Measurements from ENCODE around the gene GNAS. TPM values are rescaled to one million over a fixed set of nuclear protein-coding genes. Genes with fewer than 3 reads are reported as not detected.

Gene GNAS
- total and polyA plus RNA-seq, 4 donors = 830 to 3,708 (median 2,206) TPM

DNA sequence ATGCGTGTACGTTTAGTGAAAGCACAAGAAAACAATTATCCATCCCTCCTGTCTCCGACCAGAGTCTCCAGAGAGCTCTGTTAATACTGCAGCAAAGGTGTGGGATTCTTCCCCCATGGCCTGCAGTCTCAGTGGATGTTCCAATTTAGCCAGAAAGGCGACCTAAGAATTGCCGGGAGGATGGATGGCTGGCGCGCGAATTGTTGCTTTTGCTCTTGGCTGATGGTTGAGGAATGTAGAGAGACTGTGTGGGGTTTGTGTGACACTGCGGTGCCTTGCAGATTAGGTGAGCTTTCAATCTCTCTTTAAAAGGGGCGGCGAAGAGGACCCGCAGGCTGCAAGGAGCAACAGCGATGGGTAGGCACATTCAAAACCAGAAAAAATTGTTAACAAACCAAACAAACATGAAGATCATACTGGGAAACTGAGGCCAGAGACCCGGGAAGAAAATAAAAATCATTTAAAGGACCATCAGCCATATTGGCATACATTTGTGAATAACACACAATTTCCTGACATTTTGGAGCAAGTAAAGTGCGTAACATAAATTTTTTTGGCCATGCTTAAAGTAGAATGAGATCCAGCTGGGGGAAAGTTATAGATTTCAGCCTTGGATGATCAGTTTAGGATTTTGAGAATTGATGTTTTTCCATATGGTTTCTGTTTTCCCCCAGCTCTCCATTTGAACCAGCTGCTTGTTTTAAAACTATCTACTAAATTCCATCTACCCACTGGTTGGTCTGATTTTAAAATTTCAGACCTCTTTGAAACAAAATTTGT is 46.3 kb downstream of the GNAS start:
- H3K36me3 ChIP-seq (ENCODE audit: control insufficient read depth, insufficient read depth, low read length) = peaks cover 17% of the 10 kb centered on the region
- peaks cover 8% of the 10 kb centered on the region for H3K4me1 ChIP-seq (ENCODE audit: control insufficient read depth, insufficient read depth, low read length)
- no peak overlapping the region for H3K4me3 ChIP-seq (ENCODE audit: low read depth, low read length)
- no peaks in the 10 kb centered on the region for H3K27me3 ChIP-seq (ENCODE audit: control insufficient read depth, insufficient read depth, low read length)
- no peak overlapping the region for H3K27ac ChIP-seq (ENCODE audit: low read depth, low read length)
- WGBS (ENCODE audit: insufficient coverage) = 45% methylated on average over 13 of the region's 15 CpGs
- no peak for DNase-seq (ENCODE audit: low read depth in 4 of 6, low spot score in 6 of 6)
- no peaks in the 10 kb centered on the region for H3K9me3 ChIP-seq (ENCODE audit: control insufficient read depth, insufficient read depth, low read length)

DNA sequence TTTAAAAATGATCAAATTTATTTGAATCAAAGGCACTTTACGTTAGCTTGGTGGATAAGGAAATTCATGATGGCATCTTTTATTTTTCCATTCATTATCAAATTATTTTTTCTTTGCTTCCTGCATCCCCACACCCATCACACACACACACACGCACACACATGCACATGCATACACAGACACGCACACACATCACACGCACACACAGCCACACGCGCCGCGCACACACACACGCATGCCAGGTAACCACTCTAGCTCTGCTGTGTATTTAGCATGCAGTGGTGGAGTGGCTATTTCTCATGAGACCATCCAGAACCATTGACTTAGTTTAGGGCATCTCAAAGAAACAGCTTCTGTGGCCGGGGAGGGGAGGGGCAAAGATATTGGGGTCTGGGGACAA is 47.0 kb downstream of the GNAS start:
- WGBS (ENCODE audit: insufficient coverage) = 96% methylated on average over 4 of the region's 10 CpGs
- no peak overlapping the region for H3K27ac ChIP-seq (ENCODE audit: low read depth, low read length)
- H3K4me1 ChIP-seq (ENCODE audit: control insufficient read depth, insufficient read depth, low read length) = peaks cover 8% of the 10 kb centered on the region

DNA sequence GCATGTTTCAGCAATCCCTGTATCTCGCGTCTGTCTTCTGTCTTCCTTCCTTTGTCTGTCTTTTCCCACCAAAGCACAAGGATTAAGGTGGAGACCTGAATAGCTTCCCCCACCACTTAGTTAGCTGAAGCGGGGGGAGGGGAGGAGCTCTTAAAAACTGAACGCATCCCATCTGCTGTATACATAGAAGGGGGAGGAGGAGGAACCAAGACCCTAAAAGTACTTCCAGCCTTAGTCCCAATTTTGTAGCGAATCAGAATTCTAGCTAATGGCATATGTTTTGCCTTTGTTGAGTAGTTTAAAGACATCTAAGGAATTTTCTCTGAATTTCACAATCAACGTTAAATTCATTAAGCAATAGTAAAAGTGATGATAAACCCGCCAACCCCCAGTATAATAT is 47.9 kb downstream of the GNAS start:
- Histone ChIP-seq H3K9me3 (ENCODE audit: control insufficient read depth, insufficient read depth, low read length) (no peaks in the 10 kb centered on the region), H3K27me3 (ENCODE audit: control insufficient read depth, insufficient read depth, low read length) (no peaks in the 10 kb centered on the region), H3K4me3 (ENCODE audit: low read depth, low read length) (no peak overlapping the region), H3K27ac (ENCODE audit: low read depth, low read length) (no peak overlapping the region), H3K36me3 (ENCODE audit: control insufficient read depth, insufficient read depth, low read length) (peaks cover 21% of the 10 kb centered on the region), H3K4me1 (ENCODE audit: control insufficient read depth, insufficient read depth, low read length) (peaks cover 8% of the 10 kb centered on the region)
- no CpG with 5 or more reads among the region's 7 CpGs for WGBS (ENCODE audit: insufficient coverage)
- peak in 1 of 6 donors; percentile 70 for DNase-seq (ENCODE audit: low read depth in 4 of 6, low spot score in 6 of 6)

More for the DNA sequence above, 47.0 kb downstream of the GNAS start:
- Histone ChIP-seq H3K9me3 (ENCODE audit: control insufficient read depth, insufficient read depth, low read length) (no peaks in the 10 kb centered on the region), H3K4me3 (ENCODE audit: low read depth, low read length) (no peak overlapping the region), H3K27me3 (ENCODE audit: control insufficient read depth, insufficient read depth, low read length) (no peaks in the 10 kb centered on the region), H3K36me3 (ENCODE audit: control insufficient read depth, insufficient read depth, low read length) (peaks cover 18% of the 10 kb centered on the region)
- DNase-seq (ENCODE audit: low read depth in 4 of 6, low spot score in 6 of 6) = no peak

- H3K27ac ChIP-seq (ENCODE audit: low read depth, low read length) = no peak overlapping the region
- WGBS (ENCODE audit: insufficient coverage) = no CpG with 5 or more reads among the region's 19 CpGs
- H3K4me1 ChIP-seq (ENCODE audit: control insufficient read depth, insufficient read depth, low read length) = peaks cover 8% of the 10 kb centered on the region
- peaks cover 30% of the 10 kb centered on the region for H3K36me3 ChIP-seq (ENCODE audit: control insufficient read depth, insufficient read depth, low read length)
- no peaks in the 10 kb centered on the region for H3K9me3 ChIP-seq (ENCODE audit: control insufficient read depth, insufficient read depth, low read length)
- H3K27me3 ChIP-seq (ENCODE audit: control insufficient read depth, insufficient read depth, low read length) = no peaks in the 10 kb centered on the region
- no peak overlapping the region for H3K4me3 ChIP-seq (ENCODE audit: low read depth, low read length)
- no peak for DNase-seq (ENCODE audit: low read depth in 4 of 6, low spot score in 6 of 6)
Observed at GRCh38 chr20:58901488-58902402, 49.2 kb downstream of the GNAS start.

GRCh38 chr20:58903614-58904013 is 51.1 kb downstream of the GNAS start:
- H3K4me1 ChIP-seq (ENCODE audit: control insufficient read depth, insufficient read depth, low read length) = peaks cover 15% of the 10 kb centered on the region
- H3K27me3 ChIP-seq (ENCODE audit: control insufficient read depth, insufficient read depth, low read length) = no peaks in the 10 kb centered on the region
- 73% methylated on average over 8 of the region's 9 CpGs for WGBS (ENCODE audit: insufficient coverage)
- peaks cover 34% of the 10 kb centered on the region for H3K36me3 ChIP-seq (ENCODE audit: control insufficient read depth, insufficient read depth, low read length)
- H3K4me3 ChIP-seq (ENCODE audit: low read depth, low read length) = no peak overlapping the region
- no peak for DNase-seq (ENCODE audit: low read depth in 4 of 6, low spot score in 6 of 6)
- H3K27ac ChIP-seq (ENCODE audit: low read depth, low read length) = no peak overlapping the region
- H3K9me3 ChIP-seq (ENCODE audit: control insufficient read depth, insufficient read depth, low read length) = no peaks in the 10 kb centered on the region

DNA sequence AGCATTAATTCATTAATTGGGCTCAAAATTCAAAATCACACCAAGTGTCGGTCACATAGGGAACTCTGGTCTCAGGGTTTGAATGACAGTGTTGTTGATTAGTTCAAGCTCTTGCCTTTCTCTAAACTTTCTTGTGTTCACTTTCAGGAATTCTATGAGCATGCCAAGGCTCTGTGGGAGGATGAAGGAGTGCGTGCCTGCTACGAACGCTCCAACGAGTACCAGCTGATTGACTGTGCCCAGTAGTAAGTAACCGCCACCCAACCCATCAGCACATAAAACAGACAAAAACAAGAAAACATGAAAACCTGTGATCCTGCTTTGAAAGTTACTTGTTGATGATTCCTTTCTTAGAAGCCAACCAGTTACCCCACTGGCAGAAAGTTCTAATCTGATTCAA is 52.7 kb downstream of the GNAS start:
- WGBS (ENCODE audit: insufficient coverage) = no CpG with 5 or more reads among the region's 6 CpGs
- Histone ChIP-seq H3K4me1 (ENCODE audit: control insufficient read depth, insufficient read depth, low read length) (peaks cover 12% of the 10 kb centered on the region), H3K27ac (ENCODE audit: low read depth, low read length) (no peak overlapping the region), H3K4me3 (ENCODE audit: low read depth, low read length) (no peak overlapping the region), H3K9me3 (ENCODE audit: control insufficient read depth, insufficient read depth, low read length) (no peaks in the 10 kb centered on the region), H3K27me3 (ENCODE audit: control insufficient read depth, insufficient read depth, low read length) (no peaks in the 10 kb centered on the region), H3K36me3 (ENCODE audit: control insufficient read depth, insufficient read depth, low read length) (peaks cover 43% of the 10 kb centered on the region)
- DNase-seq (ENCODE audit: low read depth in 4 of 6, low spot score in 6 of 6) = peak in 1 of 6 donors; percentile 41

DNA sequence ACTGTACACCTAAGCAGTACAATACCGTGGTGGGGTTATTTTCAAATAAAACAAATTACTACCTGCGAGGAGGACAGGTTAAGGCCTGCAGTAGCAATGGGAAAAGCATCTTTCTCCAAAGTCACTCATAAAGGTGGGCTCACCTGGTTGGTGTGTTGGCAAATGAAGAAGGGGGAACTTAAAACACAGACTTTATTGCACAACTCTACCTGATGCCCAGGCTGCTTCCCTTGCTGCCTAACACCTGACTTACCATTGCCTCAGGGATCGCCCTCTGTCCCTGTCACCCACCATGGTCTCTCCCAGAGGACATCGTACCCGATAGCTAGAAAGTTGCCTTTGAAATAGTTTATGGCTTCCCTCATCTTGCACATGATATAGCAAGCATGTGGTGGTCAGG is 53.6 kb downstream of the GNAS start:
- H3K4me1 ChIP-seq (ENCODE audit: control insufficient read depth, insufficient read depth, low read length) = peaks cover 12% of the 10 kb centered on the region
- no CpG with 5 or more reads among the region's 5 CpGs for WGBS (ENCODE audit: insufficient coverage)

GRCh38 chr20:58906894-58907293 is 54.4 kb downstream of the GNAS start:
- WGBS (ENCODE audit: insufficient coverage) = no CpG with 5 or more reads among the region's 3 CpGs
- Histone ChIP-seq H3K4me1 (ENCODE audit: control insufficient read depth, insufficient read depth, low read length) (peaks cover 12% of the 10 kb centered on the region), H3K27ac (ENCODE audit: low read depth, low read length) (peak overlapping the region; percentile 40)

More for the DNA sequence above, 53.6 kb downstream of the GNAS start:
- H3K27ac ChIP-seq (ENCODE audit: low read depth, low read length) = no peak overlapping the region
- no peak for DNase-seq (ENCODE audit: low read depth in 4 of 6, low spot score in 6 of 6)
- H3K27me3 ChIP-seq (ENCODE audit: control insufficient read depth, insufficient read depth, low read length) = no peaks in the 10 kb centered on the region
- H3K4me3 ChIP-seq (ENCODE audit: low read depth, low read length) = no peak overlapping the region
- no peaks in the 10 kb centered on the region for H3K9me3 ChIP-seq (ENCODE audit: control insufficient read depth, insufficient read depth, low read length)
- H3K36me3 ChIP-seq (ENCODE audit: control insufficient read depth, insufficient read depth, low read length) = peaks cover 50% of the 10 kb centered on the region

DNA sequence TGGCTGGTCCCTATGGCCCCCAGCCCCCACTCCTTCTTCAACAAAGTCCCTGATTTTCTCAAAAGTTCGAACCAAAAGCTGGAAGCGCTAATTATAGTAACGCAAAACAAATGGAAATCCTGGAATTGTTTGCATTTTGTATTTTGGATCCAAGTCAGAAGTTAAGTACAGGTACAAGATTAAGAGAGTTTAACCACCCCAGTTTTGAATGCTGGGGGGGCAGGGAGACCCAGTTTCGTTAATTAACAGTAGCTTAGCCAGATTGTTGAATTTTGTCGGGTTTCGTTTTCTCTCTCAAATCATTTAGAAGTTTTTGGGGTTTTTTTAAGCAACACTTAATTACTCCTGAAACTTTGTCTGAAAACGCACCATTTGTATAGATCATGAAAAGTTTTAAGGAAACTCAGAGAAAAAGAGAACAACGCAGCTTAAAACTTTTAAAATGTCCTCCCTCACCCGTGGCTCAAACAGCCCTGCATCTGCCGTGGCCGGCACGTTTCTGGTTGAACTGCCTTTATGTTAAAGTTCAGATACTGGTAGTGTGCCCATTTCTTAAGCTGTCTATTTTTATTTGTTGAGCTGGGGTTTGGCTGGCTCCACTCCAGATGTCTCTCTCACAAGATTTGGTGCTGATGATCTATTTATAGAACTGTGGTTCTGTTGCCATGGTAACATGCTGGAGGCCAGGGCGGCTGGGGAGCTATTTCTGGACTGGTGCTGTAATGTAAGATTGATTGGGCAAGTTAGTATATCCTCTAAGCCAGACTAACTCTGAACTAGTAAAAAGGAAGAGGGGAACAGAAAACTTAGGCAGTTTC is 55.0 kb downstream of the GNAS start:
- WGBS (ENCODE audit: insufficient coverage) = 45% methylated on average over 4 of the region's 13 CpGs
- Histone ChIP-seq H3K36me3 (ENCODE audit: control insufficient read depth, insufficient read depth, low read length) (peaks cover 52% of the 10 kb centered on the region), H3K4me1 (ENCODE audit: control insufficient read depth, insufficient read depth, low read length) (peaks cover 12% of the 10 kb centered on the region), H3K27me3 (ENCODE audit: control insufficient read depth, insufficient read depth, low read length) (no peaks in the 10 kb centered on the region), H3K9me3 (ENCODE audit: control insufficient read depth, insufficient read depth, low read length) (no peaks in the 10 kb centered on the region), H3K27ac (ENCODE audit: low read depth, low read length) (peak overlapping the region; percentile 40), H3K4me3 (ENCODE audit: low read depth, low read length) (no peak overlapping the region)
- DNase-seq (ENCODE audit: low read depth in 4 of 6, low spot score in 6 of 6) = peak in 4 of 6 donors; percentile 54 to 95 (median 81)

More at GRCh38 chr20:58906894-58907293, 54.4 kb downstream of the GNAS start:
- H3K27me3 ChIP-seq (ENCODE audit: control insufficient read depth, insufficient read depth, low read length) = no peaks in the 10 kb centered on the region
- H3K36me3 ChIP-seq (ENCODE audit: control insufficient read depth, insufficient read depth, low read length) = peaks cover 53% of the 10 kb centered on the region
- no peak for DNase-seq (ENCODE audit: low read depth in 4 of 6, low spot score in 6 of 6)
- no peaks in the 10 kb centered on the region for H3K9me3 ChIP-seq (ENCODE audit: control insufficient read depth, insufficient read depth, low read length)
- no peak overlapping the region for H3K4me3 ChIP-seq (ENCODE audit: low read depth, low read length)
